Measurements from ENCODE around the gene MYH9.

MYH9 gene

GRCh38 chr22:36379593-36380361, 8.0 kb downstream of the MYH9 start:
- H3K4me1 ChIP-seq (ENCODE audit: control insufficient read depth, insufficient read depth, low read length) = peaks cover 3% of the 10 kb centered on the region; the same call in 1 of the 2 replicates
- CTCF ChIA-PET = interaction anchor here (0.6 to 2.4 kb wide), 5 partner anchors 14 to 378 kb away, joined by 3 to 6 read pairs (median 3); no protein-coding TSS in a partner anchor

GRCh38 chr22:36378869-36379217, 8.9 kb downstream of the MYH9 start:
- Histone ChIP-seq H3K36me3 (ENCODE audit: control insufficient read depth in 2 of 2, insufficient read depth in 1 of 2, low read length in 2 of 2) (peaks cover 13 to 21% of the 10 kb centered on the region in 2 experiments; a peak in 2 of 3 replicates), H3K4me1 (ENCODE audit: control insufficient read depth, insufficient read depth, low read length) (peaks cover 3% of the 10 kb centered on the region; the same call in 1 of the 2 replicates), H3K4me3 (ENCODE audit: low read depth, low read length) (no peak overlapping the region), H3K27ac (ENCODE audit: extremely low read depth, low read depth, low read length) (no peak overlapping the region), H3K9me3 (ENCODE audit: control insufficient read depth, insufficient read depth, low read depth, low read length) (no peaks in the 10 kb centered on the region)
- TF ChIP-seq ZNF114 (tag by site-specific recombination; IDR thresholded peaks at IDR 0.05) = no peak
- no peak for TF ChIP-seq ZNF169 (tag by site-specific recombination; IDR thresholded peaks at IDR 0.05)
- TF ChIP-seq ZNF639 (tag by site-specific recombination; IDR thresholded peaks at IDR 0.05) = no peak
- TF ChIP-seq SCRT2 (tag by site-specific recombination; IDR thresholded peaks at IDR 0.05) = no peak
- TF ChIP-seq ZNF394 (tag by site-specific recombination; IDR thresholded peaks at IDR 0.05; ENCODE audit: borderline replicate concordance) = no peak
- TF ChIP-seq ZNF707 (tag by site-specific recombination; IDR thresholded peaks at IDR 0.05) = no peak
- no peak for TF ChIP-seq ZNF580 (tag by site-specific recombination; IDR thresholded peaks at IDR 0.05)
- TF ChIP-seq ZNF785 (tag by site-specific recombination; IDR thresholded peaks at IDR 0.05) = no peak
- no peak for TF ChIP-seq ZFP41 (tag by site-specific recombination; IDR thresholded peaks at IDR 0.05; ENCODE audit: borderline replicate concordance)
- TF ChIP-seq SP3 (tag by site-specific recombination; IDR thresholded peaks at IDR 0.05) = no peak
- TF ChIP-seq ZNF140 (tag by site-specific recombination; IDR thresholded peaks at IDR 0.05) = no peak
- TF ChIP-seq GFI1B (tag by site-specific recombination; IDR thresholded peaks at IDR 0.05) = no peak
- TF ChIP-seq SETDB1 (IDR thresholded peaks at IDR 0.05; ENCODE audit: insufficient read length, low read length) = no peak
- no peak for TF ChIP-seq ZNF514 (tag by site-specific recombination; IDR thresholded peaks at IDR 0.05)
- no peak for TF ChIP-seq ZNF19 (tag by site-specific recombination; IDR thresholded peaks at IDR 0.05; ENCODE audit: low read depth)
- no peak for TF ChIP-seq ZSCAN23 (tag by site-specific recombination; IDR thresholded peaks at IDR 0.05)
- TF ChIP-seq ZNF530 (tag by site-specific recombination; IDR thresholded peaks at IDR 0.05; ENCODE audit: low read depth) = no peak
- TF ChIP-seq ZNF174 (tag by site-specific recombination; IDR thresholded peaks at IDR 0.05) = no peak
- no peak for TF ChIP-seq ZNF624 (tag by site-specific recombination; IDR thresholded peaks at IDR 0.05)
- ChIA-PET POLR2A (interaction anchor here (0.5 to 6.0 kb wide), 9 partner anchors 9 to 103 kb away, joined by 3 to 33 read pairs (median 6); partner anchors contain the start of genes MYH9 and TXN2), CTCF (interaction anchor here (0.7 to 1.8 kb wide), 6 partner anchors 13 to 108 kb away, joined by 3 to 7 read pairs (median 4); no protein-coding TSS in a partner anchor)

More at GRCh38 chr22:36379593-36380361, 8.0 kb downstream of the MYH9 start:
- TF ChIP-seq PRDM10 (tag by site-specific recombination; IDR thresholded peaks at IDR 0.05) (peak; percentile 51), ZNF792 (tag by site-specific recombination; IDR thresholded peaks at IDR 0.05) (no peak), ZBTB6 (tag by site-specific recombination; IDR thresholded peaks at IDR 0.05) (peak; percentile 34; the same call in 1 of the 2 replicates), REPIN1 (tag by site-specific recombination; IDR thresholded peaks at IDR 0.05; ENCODE audit: low read depth) (no peak), ZNF658 (tag by site-specific recombination; IDR thresholded peaks at IDR 0.05) (no peak), GFI1B (tag by site-specific recombination; IDR thresholded peaks at IDR 0.05) (no peak), ZIC2 (tag by site-specific recombination; IDR thresholded peaks at IDR 0.05) (peak; percentile 72), MZF1 (tag by site-specific recombination; IDR thresholded peaks at IDR 0.05; ENCODE audit: borderline replicate concordance) (no peak)
- no peak overlapping the region for H3K4me3 ChIP-seq (ENCODE audit: low read depth, low read length)
- H3K9me3 ChIP-seq (ENCODE audit: control insufficient read depth, insufficient read depth, low read depth, low read length) = no peaks in the 10 kb centered on the region
- peak overlapping the region; percentile 31; the same call in 1 of the 2 replicates for H3K27ac ChIP-seq (ENCODE audit: extremely low read depth, low read depth, low read length)
- H3K36me3 ChIP-seq (ENCODE audit: control insufficient read depth in 2 of 2, insufficient read depth in 1 of 2, low read length in 2 of 2) = peaks cover 13 to 24% of the 10 kb centered on the region in 2 experiments; a peak in 2 of 3 replicates
- POLR2A ChIA-PET = interaction anchor here (0.5 to 6.0 kb wide), 10 partner anchors 8 to 102 kb away, joined by 3 to 33 read pairs (median 6); partner anchors contain the start of genes MYH9 and TXN2

Data from HEK293 (cell line).